Ishikawa (cell line): ENCODE results near the gene MUC20.

ENCODE experiments used
- CEBPB ChIP-seq: IDR thresholded peaks from 2 replicates; pipeline ENCODE4 v1.6.1; 2012
- CREB1 ChIP-seq: IDR thresholded peaks from 2 replicates; pipeline ENCODE4 v1.6.1; 2012; ENCODE audit warnings: low read depth
- EGR1 ChIP-seq: IDR thresholded peaks from 2 replicates; pipeline ENCODE4 v1.6.1; 2012
- EP300 ChIP-seq: IDR thresholded peaks from 2 replicates; pipeline ENCODE4 v1.6.1; 2012; ENCODE audit warnings: borderline replicate concordance
- FOXM1 ChIP-seq: IDR thresholded peaks from 2 replicates; pipeline ENCODE4 v1.6.1; 2012; ENCODE audit warnings: low read depth, borderline replicate concordance
- MAX ChIP-seq: IDR thresholded peaks from 2 replicates; pipeline ENCODE4 v1.6.1; 2012
- NFIC ChIP-seq: IDR thresholded peaks from 2 replicates; pipeline ENCODE4 v1.6.1; 2012
- RAD21 ChIP-seq: IDR thresholded peaks from 2 replicates; pipeline ENCODE4 v1.6.1; 2012; ENCODE audit warnings: low read depth
- REST ChIP-seq: IDR thresholded peaks from 2 replicates; pipeline ENCODE4 v1.6.1; 2012; ENCODE audit warnings: low read depth, mild to moderate bottlenecking
- TAF1 ChIP-seq: IDR thresholded peaks from 2 replicates; pipeline ENCODE4 v1.6.1; 2012; ENCODE audit warnings: low read depth, mild to moderate bottlenecking
- TCF12 ChIP-seq: IDR thresholded peaks from 2 replicates; pipeline ENCODE4 v1.6.1; 2012; ENCODE audit warnings: low read depth
- TEAD4 ChIP-seq: IDR thresholded peaks from 2 replicates; pipeline ENCODE4 v1.6.1; 2012
- USF1 ChIP-seq: IDR thresholded peaks from 2 replicates; pipeline ENCODE4 v1.6.1; 2012
- YY1 ChIP-seq: IDR thresholded peaks from 2 replicates; pipeline ENCODE4 v1.6.1; 2012; ENCODE audit warnings: low read depth
- ZBTB7A ChIP-seq: IDR thresholded peaks from 2 replicates; pipeline ENCODE4 v1.6.1; 2012; ENCODE audit warnings: low read depth

Gene MUC20

GRCh38 chr3:195767792-195768191, 47.0 kb downstream of the MUC20 start:
- no peak for TF ChIP-seq YY1
- no peak for TF ChIP-seq EGR1
- TF ChIP-seq NFIC = no peak

DNA sequence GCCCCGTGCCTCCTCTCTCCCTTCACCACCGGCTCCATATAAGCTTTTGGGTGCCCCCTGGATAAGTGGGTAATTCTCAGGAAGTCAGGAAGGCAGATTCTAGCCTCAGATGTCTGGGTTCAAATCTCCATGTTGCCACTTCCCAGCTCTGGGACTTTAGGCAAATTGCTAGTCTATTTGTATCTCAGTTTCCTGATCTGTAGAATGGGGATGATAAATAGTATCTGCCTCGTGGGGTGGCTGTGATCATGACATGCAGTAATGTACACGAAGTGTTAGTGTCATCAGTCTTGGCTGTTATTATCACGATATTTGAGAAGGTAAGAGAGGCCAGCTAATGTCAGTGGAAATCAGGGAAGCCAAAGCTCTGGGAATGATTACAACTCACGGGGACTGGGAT, 47.6 kb downstream of the MUC20 start:
- TF ChIP-seq TEAD4 = no peak
- no peak for TF ChIP-seq REST
- no peak for TF ChIP-seq USF1
- no peak for TF ChIP-seq EGR1
- no peak for TF ChIP-seq CREB1
- no peak for TF ChIP-seq TAF1
- TF ChIP-seq ZBTB7A = no peak
- no peak for TF ChIP-seq MAX
- no peak for TF ChIP-seq RAD21
- TF ChIP-seq EP300 = no peak
- no peak for TF ChIP-seq NFIC
- TF ChIP-seq YY1 = no peak
- no peak for TF ChIP-seq CEBPB
- no peak for TF ChIP-seq FOXM1
- no peak for TF ChIP-seq TCF12

GRCh38 chr3:195768831-195769303, 48.1 kb downstream of the MUC20 start:
- TF ChIP-seq USF1 (no peak), REST (no peak), FOXM1 (no peak), TCF12 (no peak), CREB1 (no peak), TAF1 (no peak), MAX (no peak), RAD21 (no peak), YY1 (no peak), NFIC (no peak), EP300 (no peak)

DNA sequence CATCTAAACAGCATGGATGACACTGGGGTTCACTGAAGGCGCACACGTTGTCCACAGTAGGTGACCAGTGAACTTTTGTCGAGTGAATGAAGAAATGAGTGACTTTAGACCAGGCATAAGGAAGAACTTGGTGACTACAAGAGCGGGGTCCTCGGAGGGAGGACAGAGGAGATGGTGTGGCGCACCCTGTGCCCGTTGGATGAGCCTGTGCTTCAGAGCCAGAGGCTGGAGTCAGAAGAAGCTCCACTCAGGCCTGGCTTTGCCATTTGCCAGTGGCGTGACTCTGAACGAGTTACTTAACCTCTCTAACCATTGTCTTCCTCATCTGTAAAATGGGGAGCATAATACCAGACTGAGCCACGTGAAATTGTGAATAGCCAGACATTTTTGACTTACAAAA, 48.8 kb downstream of the MUC20 start:
- no peak for TF ChIP-seq USF1
- TF ChIP-seq ZBTB7A = no peak
- no peak for TF ChIP-seq TEAD4
- TF ChIP-seq TAF1 = no peak
- no peak for TF ChIP-seq NFIC
- no peak for TF ChIP-seq MAX
- no peak for TF ChIP-seq TCF12
- TF ChIP-seq CREB1 = no peak
- no peak for TF ChIP-seq REST
- TF ChIP-seq EGR1 = no peak
- TF ChIP-seq RAD21 = no peak
- TF ChIP-seq EP300 = no peak
- no peak for TF ChIP-seq YY1
- no peak for TF ChIP-seq FOXM1
- no peak for TF ChIP-seq CEBPB
